Endodermal cell (in vitro differentiated cells): Measurements from ENCODE around the gene CPEB1. TPM values are rescaled to one million over a fixed set of nuclear protein-coding genes. Genes with fewer than 3 reads are reported as not detected.

Source experiments
- DNase-seq: peaks from one replicate; pipeline ENCODE4 v3.0.0-alpha.2; 2017
- H3K27ac ChIP-seq: 2 replicates; pipeline ENCODE4 v1.5.1; 2013; ENCODE audit warnings: mild to moderate bottlenecking, low read depth, low read length, moderate library complexity
- H3K27me3 ChIP-seq: 2 replicates; pipeline ENCODE4 v1.6.1; 2013; ENCODE audit warnings: mild to moderate bottlenecking, low read length, moderate library complexity; ENCODE audit not compliant: insufficient read depth, control insufficient read depth, poor library complexity, severe bottlenecking
- H3K36me3 ChIP-seq: 2 replicates; pipeline ENCODE4 v1.7.0; 2013; ENCODE audit warnings: mild to moderate bottlenecking, low read length, moderate library complexity; ENCODE audit not compliant: control insufficient read depth, insufficient read depth
- H3K4me1 ChIP-seq: one replicate; pipeline ENCODE4 v1.7.0; 2013; ENCODE audit warnings: low read length; ENCODE audit not compliant: control insufficient read depth, insufficient read depth
- H3K4me3 ChIP-seq: 2 replicates; pipeline ENCODE4 v1.5.1; 2013; ENCODE audit warnings: mild to moderate bottlenecking, low read length, moderate library complexity
- H3K9ac ChIP-seq: 2 replicates; pipeline ENCODE4 v1.6.1; 2013; ENCODE audit warnings: mild to moderate bottlenecking, low read length, moderate library complexity; ENCODE audit not compliant: poor library complexity, severe bottlenecking; ENCODE audit errors: extremely low read depth
- H3K9me3 ChIP-seq: 2 replicates; pipeline ENCODE4 v1.6.1; 2013; ENCODE audit warnings: mild to moderate bottlenecking, low read length, moderate library complexity; ENCODE audit not compliant: control insufficient read depth
- H3K27ac Mint-ChIP-seq: 2 replicates; pipeline ENCODE4 v1.8.0; 2020; ENCODE audit warnings: mixed read lengths
- H3K27me3 Mint-ChIP-seq: 2 replicates; pipeline ENCODE4 v1.8.0; 2021; ENCODE audit warnings: mild to moderate bottlenecking, mixed read lengths; ENCODE audit not compliant: insufficient read depth
- H3K36me3 Mint-ChIP-seq: 2 replicates; pipeline ENCODE4 v1.8.0; 2020; ENCODE audit warnings: low read depth, mixed read lengths
- H3K4me1 Mint-ChIP-seq: 2 replicates; pipeline ENCODE4 v1.8.0; 2020; ENCODE audit warnings: mixed read lengths
- H3K4me3 Mint-ChIP-seq: 2 replicates; pipeline ENCODE4 v1.8.0; 2020; ENCODE audit warnings: mild to moderate bottlenecking, moderate library complexity, mixed read lengths
- H3K9me3 Mint-ChIP-seq: 2 replicates; pipeline ENCODE4 v1.8.0; 2020; ENCODE audit warnings: mild to moderate bottlenecking, mixed read lengths
- CTCF ChIP-seq: fragments of 200-600 bp; sonication (generic); conservative IDR thresholded peaks from 2 replicates; pipeline ENCODE4 v1.5.0; 2021; ENCODE audit warnings: antibody characterized with exemption, mild to moderate bottlenecking
- WGBS, 2 experiments: methylation state at CpG; one replicate each; pipeline versions ENCODE4 v1.1.5 to v1.1.7; 2013; ENCODE audit warnings: missing lambda C conversion rate in 2 of 2, mixed read lengths in 1 of 2; ENCODE audit not compliant: insufficient coverage in 1 of 2, insufficient read length in 1 of 2; 5-methylcytosine and 5-hydroxymethylcytosine counted together
- total RNA-seq, 2 donors: library from RNA; stranded (reverse); fragmentation: NEBNext Ultra II Directional in 1 of 2; extraction: Animal tissue kit (Norgen Biotek cat#: 25700) in 1 of 2; gene quantifications; 2 replicates in 1 of 2; 3 replicates in 1 of 2; pipeline ENCODE4 v1.2.1, GENCODE V29; 2021

CPEB1 gene
- total RNA-seq, 2 donors from 2014 or later, result 1.0 to 1.4 TPM

DNA sequence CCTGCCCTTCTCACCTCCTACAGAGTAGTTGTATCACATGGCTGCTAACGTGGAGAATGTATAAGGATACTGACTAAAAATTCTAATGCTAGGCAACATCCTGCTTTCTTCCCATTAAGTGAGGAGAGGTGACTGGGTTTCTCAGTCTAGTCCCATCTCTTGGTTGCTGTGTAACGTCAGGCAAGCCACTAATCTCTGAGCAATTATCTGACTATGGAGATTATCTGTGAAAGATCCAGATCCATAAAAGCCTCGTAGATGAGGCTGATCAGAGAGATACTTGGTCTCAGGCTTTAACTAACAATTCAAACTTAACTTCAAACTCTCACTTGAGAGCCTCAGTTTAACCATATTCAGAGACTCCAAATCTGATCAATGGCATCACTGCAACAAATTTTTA lies 102.2 kb downstream of the CPEB1 start:
- no peaks in the 10 kb centered on the region for H3K9me3 ChIP-seq
- no peak for TF ChIP-seq CTCF
- Mint-ChIP-seq H3K4me3 (no peak overlapping the region), H3K9me3 (no peaks in the 10 kb centered on the region), H3K27ac (no peak overlapping the region), H3K27me3 (peaks cover 5% of the 10 kb centered on the region), H3K36me3 (no peaks in the 10 kb centered on the region), H3K4me1 (peaks cover 18% of the 10 kb centered on the region)
- H3K9ac ChIP-seq, result no peak overlapping the region
- no peak for DNase-seq
- H3K36me3 ChIP-seq, result no peaks in the 10 kb centered on the region
- H3K4me1 ChIP-seq, result no peaks in the 10 kb centered on the region
- no peaks in the 10 kb centered on the region for H3K27me3 ChIP-seq
- no peak overlapping the region for H3K4me3 ChIP-seq
- no peak overlapping the region for H3K27ac ChIP-seq
- 85 to 100% methylated on average over 1 to 3 of the region's 3 CpGs for WGBS, 2 experiments

DNA sequence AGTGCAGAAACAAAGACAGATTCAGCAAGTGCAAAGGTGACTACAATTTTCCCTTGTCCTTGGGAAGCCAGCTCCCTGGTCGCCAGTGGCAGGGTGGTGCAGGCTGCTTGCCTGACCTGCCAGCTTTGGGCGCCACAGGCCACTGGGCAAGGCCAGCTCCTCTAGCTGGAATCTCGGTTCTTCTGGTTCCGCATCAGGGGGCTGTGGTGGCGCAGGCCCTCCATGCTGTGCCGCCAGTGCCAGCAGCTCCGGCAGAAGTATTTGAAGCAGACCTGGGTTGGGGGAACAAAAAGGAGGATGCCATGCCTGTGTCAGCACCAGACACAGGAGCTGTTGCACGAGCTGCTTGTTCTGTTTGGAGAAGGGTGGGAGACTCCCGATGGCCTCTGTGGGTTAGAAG lies 102.7 kb downstream of the CPEB1 start:
- Mint-ChIP-seq H3K4me1 (peaks cover 18% of the 10 kb centered on the region), H3K4me3 (no peak overlapping the region), H3K9me3 (no peaks in the 10 kb centered on the region), H3K27ac (no peak overlapping the region), H3K36me3 (peaks cover 3% of the 10 kb centered on the region), H3K27me3 (peaks cover 5% of the 10 kb centered on the region)
- Histone ChIP-seq H3K9ac (no peak overlapping the region), H3K27ac (no peak overlapping the region), H3K36me3 (peaks cover 3% of the 10 kb centered on the region), H3K4me3 (no peak overlapping the region), H3K9me3 (no peaks in the 10 kb centered on the region), H3K27me3 (no peaks in the 10 kb centered on the region), H3K4me1 (no peaks in the 10 kb centered on the region)
- TF ChIP-seq CTCF, result no peak
- no peak for DNase-seq
- WGBS, 2 experiments, result 92 to 100% methylated on average over 5 to 9 of the region's 9 CpGs

DNA sequence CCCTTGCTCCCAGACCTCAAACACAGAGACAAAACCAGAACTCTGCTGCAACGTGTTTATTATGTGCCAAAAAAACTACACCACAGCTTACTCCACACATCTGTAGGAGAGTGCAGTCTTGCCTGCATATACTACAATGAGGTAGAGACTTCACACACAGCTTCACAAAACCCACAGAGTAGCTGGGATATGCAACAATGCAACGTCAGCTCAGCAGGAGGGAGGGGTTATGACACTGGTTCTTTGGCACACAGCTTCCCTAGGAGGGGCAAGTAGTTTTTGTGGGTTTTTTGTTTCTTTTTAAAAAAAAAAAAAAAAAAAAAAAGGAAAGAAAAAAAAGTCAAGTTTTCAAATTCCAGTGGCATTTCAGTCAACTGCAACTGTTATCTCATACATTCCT lies 104.0 kb downstream of the CPEB1 start:
- Mint-ChIP-seq H3K27ac (no peak overlapping the region), H3K9me3 (no peaks in the 10 kb centered on the region), H3K36me3 (peaks cover 16% of the 10 kb centered on the region), H3K4me3 (no peak overlapping the region), H3K4me1 (peaks cover 24% of the 10 kb centered on the region), H3K27me3 (peaks cover 5% of the 10 kb centered on the region)
- TF ChIP-seq CTCF, result no peak
- peaks cover 14% of the 10 kb centered on the region for H3K36me3 ChIP-seq
- no peaks in the 10 kb centered on the region for H3K9me3 ChIP-seq
- H3K4me3 ChIP-seq, result no peak overlapping the region
- no peak overlapping the region for H3K9ac ChIP-seq
- WGBS, 2 experiments, result 29 to 35% methylated on average over 2 of the region's 2 CpGs
- H3K27me3 ChIP-seq, result no peaks in the 10 kb centered on the region
- H3K4me1 ChIP-seq, result peaks cover 5% of the 10 kb centered on the region
- H3K27ac ChIP-seq, result peak overlapping the region; percentile 0
- DNase-seq, result peak; percentile 77
